ENCODE results near the gene CAVIN4. TPM values are rescaled to one million over a fixed set of nuclear protein-coding genes. Genes with fewer than 3 reads are reported as not detected.
A peak's percentile ranks its signal among the peaks of the same experiment; 100 is the strongest.

Gene CAVIN4
- total RNA-seq, 1 donor from 2014 or later, result 7.4 TPM

DNA sequence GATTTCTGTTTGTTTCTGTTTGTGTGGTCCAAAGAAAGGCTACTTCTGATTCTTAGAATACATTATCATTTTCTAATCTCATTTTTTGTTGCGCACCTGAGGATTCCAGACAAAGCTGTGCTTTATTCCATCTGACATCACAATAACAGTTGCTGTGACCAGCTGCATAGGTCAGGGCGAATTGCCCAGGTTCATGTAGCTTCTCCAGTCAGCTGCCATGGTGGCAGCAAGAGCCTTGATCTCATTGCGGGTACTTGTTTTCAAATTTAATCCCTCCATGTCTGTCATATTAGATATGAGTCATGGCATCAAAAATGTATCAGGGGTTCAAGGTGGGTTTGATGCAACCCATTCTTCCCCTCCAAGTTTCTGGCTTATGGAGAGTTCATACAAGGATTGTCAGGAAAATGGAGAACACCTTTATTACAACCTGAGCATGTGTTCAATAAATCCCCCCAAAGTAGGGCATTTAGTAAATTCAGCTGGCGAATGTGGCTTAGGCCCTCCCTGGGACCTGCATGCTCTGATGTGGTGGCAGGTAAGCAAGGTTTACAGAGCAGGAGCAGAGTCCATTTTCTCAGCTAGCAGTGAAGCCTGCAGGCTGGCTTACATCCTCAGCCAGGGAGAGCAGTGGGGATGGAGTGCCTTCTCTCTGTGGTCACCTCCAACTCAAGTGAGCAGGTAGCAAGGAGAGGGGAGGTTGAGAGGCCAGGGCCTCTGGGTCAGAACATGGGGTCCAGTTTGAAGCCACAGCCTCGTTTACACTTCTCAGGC, 13.9 kb downstream of the CAVIN4 start:
- H3K27me3 Mint-ChIP-seq (ENCODE audit: unreplicated experiment), result peaks cover 2% of the 10 kb centered on the region
- H3K4me3 Mint-ChIP-seq (ENCODE audit: unreplicated experiment), result no peak overlapping the region
- H3K36me3 Mint-ChIP-seq (ENCODE audit: low read depth, unreplicated experiment), result no peaks in the 10 kb centered on the region
- H3K4me1 Mint-ChIP-seq (ENCODE audit: unreplicated experiment), result peaks cover 16% of the 10 kb centered on the region
- TF ChIP-seq CTCF (IDR thresholded peaks at IDR 0.05; ENCODE audit: unreplicated experiment), result no peak
- H3K27ac Mint-ChIP-seq (ENCODE audit: unreplicated experiment), result no peak overlapping the region
- DNase-seq (ENCODE audit: low spot score), result no peak
- no peaks in the 10 kb centered on the region for H3K9me3 Mint-ChIP-seq (ENCODE audit: unreplicated experiment)

GRCh38 chr9:100595391-100596199, 17.7 kb downstream of the CAVIN4 start:
- Mint-ChIP-seq H3K4me3 (ENCODE audit: unreplicated experiment) (no peak overlapping the region), H3K27ac (ENCODE audit: unreplicated experiment) (peak overlapping the region; percentile 69), H3K27me3 (ENCODE audit: unreplicated experiment) (peaks cover 5% of the 10 kb centered on the region), H3K4me1 (ENCODE audit: unreplicated experiment) (peaks cover 18% of the 10 kb centered on the region), H3K36me3 (ENCODE audit: low read depth, unreplicated experiment) (no peaks in the 10 kb centered on the region), H3K9me3 (ENCODE audit: unreplicated experiment) (no peaks in the 10 kb centered on the region)
- peak; percentile 75 for TF ChIP-seq CTCF (IDR thresholded peaks at IDR 0.05; ENCODE audit: unreplicated experiment)
- DNase-seq (ENCODE audit: low spot score), result peak; percentile 71

GRCh38 chr9:100597236-100597635, 19.4 kb downstream of the CAVIN4 start:
- H3K4me3 Mint-ChIP-seq (ENCODE audit: unreplicated experiment), result no peak overlapping the region
- peaks cover 20% of the 10 kb centered on the region for H3K4me1 Mint-ChIP-seq (ENCODE audit: unreplicated experiment)
- H3K9me3 Mint-ChIP-seq (ENCODE audit: unreplicated experiment), result no peaks in the 10 kb centered on the region
- TF ChIP-seq CTCF (IDR thresholded peaks at IDR 0.05; ENCODE audit: unreplicated experiment), result no peak
- DNase-seq (ENCODE audit: low spot score), result no peak
- H3K27ac Mint-ChIP-seq (ENCODE audit: unreplicated experiment), result no peak overlapping the region
- peaks cover 5% of the 10 kb centered on the region for H3K27me3 Mint-ChIP-seq (ENCODE audit: unreplicated experiment)
- no peaks in the 10 kb centered on the region for H3K36me3 Mint-ChIP-seq (ENCODE audit: low read depth, unreplicated experiment)

- no peaks in the 10 kb centered on the region for H3K9me3 Mint-ChIP-seq (ENCODE audit: unreplicated experiment)
These were observed 20.8 kb downstream of the CAVIN4 start for GRCh38 chr9:100598641-100599145.

More at GRCh38 chr9:100598641-100599145, 20.8 kb downstream of the CAVIN4 start:
- Mint-ChIP-seq H3K36me3 (ENCODE audit: low read depth, unreplicated experiment) (no peaks in the 10 kb centered on the region), H3K4me3 (ENCODE audit: unreplicated experiment) (peak overlapping the region; percentile 75), H3K27me3 (ENCODE audit: unreplicated experiment) (peaks cover 5% of the 10 kb centered on the region), H3K27ac (ENCODE audit: unreplicated experiment) (peak overlapping the region; percentile 85), H3K4me1 (ENCODE audit: unreplicated experiment) (peaks cover 20% of the 10 kb centered on the region)
- no peak for TF ChIP-seq CTCF (IDR thresholded peaks at IDR 0.05; ENCODE audit: unreplicated experiment)
- DNase-seq (ENCODE audit: low spot score), result peak; percentile 88

All from endothelial cell (in vitro differentiated cells).